ENCODE measurements around the gene GPR39.

Gene GPR39

GRCh38 chr2:132573444-132574007 is 156.9 kb downstream of the GPR39 start:
- no peak for DNase-seq

GRCh38 chr2:132577686-132578085 is 161.1 kb downstream of the GPR39 start:
- DNase-seq = no peak

GRCh38 chr2:132581591-132581990 is 165.0 kb downstream of the GPR39 start:
- DNase-seq = no peak

GRCh38 chr2:132581991-132582738 is 165.6 kb downstream of the GPR39 start:
- DNase-seq = no peak

- DNase-seq = no peak
Observed at GRCh38 chr2:132583666-132584360, 167.2 kb downstream of the GPR39 start.

GRCh38 chr2:132584976-132585817 is 168.6 kb downstream of the GPR39 start:
- no peak for DNase-seq

GRCh38 chr2:132586101-132586511 is 169.5 kb downstream of the GPR39 start:
- no peak for DNase-seq

GRCh38 chr2:132586835-132587234 is 170.2 kb downstream of the GPR39 start:
- no peak for DNase-seq

GRCh38 chr2:132588576-132588975 is 172.0 kb downstream of the GPR39 start:
- no peak for DNase-seq

- no peak for DNase-seq
Observed at GRCh38 chr2:132589111-132589830, 172.7 kb downstream of the GPR39 start.

- no peak for DNase-seq
Observed at GRCh38 chr2:132589966-132590365, 173.4 kb downstream of the GPR39 start.

- no peak for DNase-seq
Observed at GRCh38 chr2:132593171-132593570, 176.6 kb downstream of the GPR39 start.

- DNase-seq = no peak
Observed at GRCh38 chr2:132595186-132595585, 178.6 kb downstream of the GPR39 start.

- no peak for DNase-seq
Observed at GRCh38 chr2:132595693-132596092, 179.1 kb downstream of the GPR39 start.

GRCh38 chr2:132597166-132597565 is 180.6 kb downstream of the GPR39 start:
- DNase-seq = no peak

GRCh38 chr2:132597831-132598230 is 181.2 kb downstream of the GPR39 start:
- no peak for DNase-seq

- no peak for DNase-seq
Observed at GRCh38 chr2:132598536-132598935, 181.9 kb downstream of the GPR39 start.

GRCh38 chr2:132599556-132599955 is 183.0 kb downstream of the GPR39 start:
- no peak for DNase-seq

GRCh38 chr2:132604561-132604960 is 188.0 kb downstream of the GPR39 start:
- DNase-seq = no peak

GRCh38 chr2:132605236-132606180 is 188.9 kb downstream of the GPR39 start:
- no peak for DNase-seq

GRCh38 chr2:132606649-132607048 is 190.0 kb downstream of the GPR39 start:
- no peak for DNase-seq

All from T1000 (cell line).